H1 (cell line): ENCODE data around the gene DSCAM.

ENCODE experiments used
- CBX8 ChIP-seq: fragments of 300-800, 300-1000 bp; sonication (generic); IDR thresholded peaks from 2 replicates; pipeline ENCODE4 v1.7.1; 2016; ENCODE audit warnings: low read depth, low read length, borderline replicate concordance
- FOSL1 ChIP-seq: IDR thresholded peaks from 2 replicates; pipeline ENCODE4 v1.6.1; 2011; ENCODE audit warnings: mild to moderate bottlenecking, low read depth, low read length, moderate library complexity; ENCODE audit not compliant: insufficient read depth
- JUN ChIP-seq: IDR thresholded peaks from 2 replicates; pipeline ENCODE4 v1.6.1; 2011; ENCODE audit warnings: low read depth, mild to moderate bottlenecking, improper control_type of control experiment, low read length
- RFX5 ChIP-seq: IDR thresholded peaks from 2 replicates; pipeline ENCODE4 v1.6.1; 2011; ENCODE audit warnings: low read depth, low read length, improper control_type of control experiment, borderline replicate concordance
- SP1 ChIP-seq: IDR thresholded peaks from 2 replicates; pipeline ENCODE4 v1.6.1; 2011; ENCODE audit warnings: low read depth, low read length
- TF ChIP-seq, protein P1 (sequence below), 3 experiments: IDR thresholded peaks; 1 replicate in 2 of 3; 2 replicates in 1 of 3; pipeline versions ENCODE4 v1.5.1 to v1.6.1; 2011; ENCODE audit warnings: low read length in 3 of 3, mild to moderate bottlenecking in 3 of 3, inconsistent platforms in 2 of 3, low read depth in 1 of 3, moderate library complexity in 1 of 3; ENCODE audit not compliant: insufficient read depth in 1 of 3; ENCODE audit errors: control extremely low read depth in 1 of 3
- TF ChIP-seq, protein P2 (sequence below): IDR thresholded peaks from 2 replicates; pipeline ENCODE4 v1.6.1; 2011; ENCODE audit warnings: low read depth, mild to moderate bottlenecking, low read length; ENCODE audit not compliant: insufficient read depth

DNA sequence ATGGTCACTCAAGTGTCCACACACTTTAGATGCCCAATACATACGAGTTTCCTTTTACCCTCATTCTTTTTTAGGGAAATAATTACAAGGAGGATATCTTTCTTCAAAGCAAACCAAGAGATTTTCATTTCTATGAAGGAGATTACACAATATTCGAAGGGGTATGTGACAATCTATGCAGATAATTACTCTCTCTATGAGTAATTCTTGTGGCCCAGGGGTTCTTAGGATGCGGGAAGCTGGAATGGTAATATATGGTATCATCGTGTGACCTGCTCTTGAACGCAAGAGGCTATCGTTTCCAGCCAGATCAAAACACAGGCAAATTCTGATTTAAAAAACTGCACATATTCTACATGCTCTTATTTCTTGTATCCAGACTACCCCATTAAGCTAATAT, 14.6 kb downstream of the DSCAM start:
- TF ChIP-seq JUN: no peak
- TF ChIP-seq SP1: no peak
- TF ChIP-seq, protein P1, sequence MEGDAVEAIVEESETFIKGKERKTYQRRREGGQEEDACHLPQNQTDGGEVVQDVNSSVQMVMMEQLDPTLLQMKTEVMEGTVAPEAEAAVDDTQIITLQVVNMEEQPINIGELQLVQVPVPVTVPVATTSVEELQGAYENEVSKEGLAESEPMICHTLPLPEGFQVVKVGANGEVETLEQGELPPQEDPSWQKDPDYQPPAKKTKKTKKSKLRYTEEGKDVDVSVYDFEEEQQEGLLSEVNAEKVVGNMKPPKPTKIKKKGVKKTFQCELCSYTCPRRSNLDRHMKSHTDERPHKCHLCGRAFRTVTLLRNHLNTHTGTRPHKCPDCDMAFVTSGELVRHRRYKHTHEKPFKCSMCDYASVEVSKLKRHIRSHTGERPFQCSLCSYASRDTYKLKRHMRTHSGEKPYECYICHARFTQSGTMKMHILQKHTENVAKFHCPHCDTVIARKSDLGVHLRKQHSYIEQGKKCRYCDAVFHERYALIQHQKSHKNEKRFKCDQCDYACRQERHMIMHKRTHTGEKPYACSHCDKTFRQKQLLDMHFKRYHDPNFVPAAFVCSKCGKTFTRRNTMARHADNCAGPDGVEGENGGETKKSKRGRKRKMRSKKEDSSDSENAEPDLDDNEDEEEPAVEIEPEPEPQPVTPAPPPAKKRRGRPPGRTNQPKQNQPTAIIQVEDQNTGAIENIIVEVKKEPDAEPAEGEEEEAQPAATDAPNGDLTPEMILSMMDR (IDR thresholded peaks at IDR 0.05; ENCODE audit: control extremely low read depth in 1 of 3, insufficient read depth in 1 of 3, low read depth in 1 of 3, low read length in 3 of 3): no peak
- no peak for TF ChIP-seq FOSL1
- TF ChIP-seq CBX8: no peak
- TF ChIP-seq, protein P2, sequence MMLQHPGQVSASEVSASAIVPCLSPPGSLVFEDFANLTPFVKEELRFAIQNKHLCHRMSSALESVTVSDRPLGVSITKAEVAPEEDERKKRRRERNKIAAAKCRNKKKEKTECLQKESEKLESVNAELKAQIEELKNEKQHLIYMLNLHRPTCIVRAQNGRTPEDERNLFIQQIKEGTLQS: no peak
- TF ChIP-seq RFX5: no peak
